Calu3 (cell line): Measurements from ENCODE around the gene ERCC6L. TPM values are rescaled to one million over a fixed set of nuclear protein-coding genes. Genes with fewer than 3 reads are reported as not detected.
"Not testable (repeated sequence)": the region's sequence is repeated elsewhere in the genome, so short reads cannot be mapped to it uniquely, and the experiment has no call there.

Source experiments
- BruUV-seq: library from RNA; stranded (reverse); fragments of 400-500 nt; replicated peaks from 2 replicates; lab custom pipeline; 2021; lab: Mats Ljungman, UMichigan
- CTCF ChIA-PET: fragments of 300-600 bp; sonication (Branson Sonifier 250); formaldehyde crosslinking; loops from one replicate; lab custom pipeline; 2022; ENCODE audit warnings: antibody characterized with exemption; lab: Charles Lee
- DNase-seq: peaks from one replicate; pipeline ENCODE4 v3.0.0; 2022
- H3K27ac Mint-ChIP-seq: one replicate; pipeline ENCODE4 v1.8.0; 2022; ENCODE audit warnings: mixed read lengths; ENCODE audit not compliant: unreplicated experiment
- H3K27me3 Mint-ChIP-seq: one replicate; pipeline ENCODE4 v1.8.0; 2022; ENCODE audit warnings: mixed read lengths; ENCODE audit not compliant: unreplicated experiment
- H3K36me3 Mint-ChIP-seq: one replicate; pipeline ENCODE4 v1.8.0; 2022; ENCODE audit warnings: mild to moderate bottlenecking, moderate library complexity, mixed read lengths; ENCODE audit not compliant: insufficient read depth, unreplicated experiment
- H3K4me1 Mint-ChIP-seq: one replicate; pipeline ENCODE4 v1.8.0; 2022; ENCODE audit warnings: mild to moderate bottlenecking, low read depth, mixed read lengths; ENCODE audit not compliant: unreplicated experiment
- H3K4me3 Mint-ChIP-seq: one replicate; pipeline ENCODE4 v1.8.0; 2022; ENCODE audit warnings: mild to moderate bottlenecking, low read depth, moderate library complexity, mixed read lengths; ENCODE audit not compliant: unreplicated experiment
- H3K9me3 Mint-ChIP-seq: one replicate; pipeline ENCODE4 v1.8.0; 2022; ENCODE audit warnings: low read depth, mixed read lengths; ENCODE audit not compliant: unreplicated experiment
- CTCF ChIP-seq: fragments of 200-600 bp; IDR thresholded peaks from one replicate; pipeline ENCODE4 v1.8.0; 2022; ENCODE audit warnings: antibody characterized with exemption; ENCODE audit not compliant: unreplicated experiment
- intact Hi-C: fragments of 100-400 bp; cut with micrococcal nuclease; formaldehyde crosslinking; loops from one replicate; pipeline ENCODE4 v1.10.0; 2022; ENCODE audit not compliant: unreplicated experiment
- total RNA-seq: library from RNA; stranded (reverse); gene quantifications from 2 replicates; pipeline ENCODE4 v1.2.3, GENCODE V29; 2022

The ERCC6L gene
- total RNA-seq, 1 experiment from 2014 or later, result 11.0 TPM

GRCh38 chrX:72240976-72241375 lies 2.1 kb upstream of the ERCC6L start:
- peaks cover 13% of the 10 kb centered on the region for H3K36me3 Mint-ChIP-seq
- H3K27ac Mint-ChIP-seq, result no peak overlapping the region
- intact Hi-C loops, result no loop called here
- H3K4me3 Mint-ChIP-seq, result no peak overlapping the region
- no peak for DNase-seq
- no TSS peak for BruUV-seq
- H3K4me1 Mint-ChIP-seq, result no peaks in the 10 kb centered on the region
- no peaks in the 10 kb centered on the region for H3K27me3 Mint-ChIP-seq
- no peaks in the 10 kb centered on the region for H3K9me3 Mint-ChIP-seq
- TF ChIP-seq CTCF, result no peak
- CTCF ChIA-PET, result no interaction called here

- intact Hi-C loops, result no loop called here
- H3K27ac Mint-ChIP-seq, result peak overlapping the region; percentile 50
- H3K4me3 Mint-ChIP-seq, result peak overlapping the region; percentile 78
- no peak for TF ChIP-seq CTCF
- DNase-seq, result no peak
- H3K4me1 Mint-ChIP-seq, result no peaks in the 10 kb centered on the region
- no TSS peak for BruUV-seq
- CTCF ChIA-PET, result interaction anchor here (0.7 to 0.8 kb wide), 2 partner anchors 9 to 728 kb away, joined by 3 read pairs; no protein-coding TSS in a partner anchor
- no peaks in the 10 kb centered on the region for H3K27me3 Mint-ChIP-seq
- peaks cover 13% of the 10 kb centered on the region for H3K36me3 Mint-ChIP-seq
- H3K9me3 Mint-ChIP-seq, result no peaks in the 10 kb centered on the region
Measured at GRCh38 chrX:72238183-72238582, 644 bp downstream of the ERCC6L start.

DNA sequence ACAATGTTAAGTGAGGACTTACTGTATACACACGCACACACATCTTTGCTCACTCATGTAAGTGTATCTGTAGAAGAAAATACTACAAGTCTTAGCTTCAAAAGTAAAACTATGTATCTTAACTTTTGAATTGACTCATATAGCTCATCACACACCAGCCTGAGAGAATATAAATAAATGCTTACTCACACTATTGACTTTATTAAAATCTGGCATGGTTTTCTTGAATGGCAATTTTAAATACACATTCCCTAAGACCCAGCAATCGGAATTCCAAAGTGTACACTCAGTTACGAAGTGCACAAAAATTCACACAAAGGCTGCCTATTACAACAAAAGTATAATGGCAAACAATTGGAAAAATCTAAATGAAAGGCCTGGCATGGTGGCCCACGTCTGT lies 2.0 kb downstream of the ERCC6L start:
- peaks cover 13% of the 10 kb centered on the region for H3K36me3 Mint-ChIP-seq
- no peak for DNase-seq

DNA sequence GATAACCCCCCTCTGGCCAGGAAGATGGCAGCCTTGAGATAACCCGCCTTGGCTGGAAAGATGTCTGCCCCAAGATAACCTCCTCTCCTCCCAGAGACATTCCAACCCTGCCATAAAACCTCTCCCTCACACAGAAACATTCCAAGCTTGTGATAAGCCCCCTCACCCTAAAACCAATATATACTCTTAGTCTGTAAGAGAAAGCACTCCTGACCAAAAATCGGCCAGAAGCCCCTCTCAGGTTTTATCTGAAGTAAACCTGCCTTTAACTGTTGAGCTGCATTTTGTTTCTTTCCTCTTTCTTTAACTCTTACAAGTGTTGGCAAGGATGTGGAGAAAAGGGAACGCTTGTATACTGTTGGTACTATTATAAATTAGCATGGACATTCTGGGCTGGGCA lies 8.5 kb downstream of the ERCC6L start:
- Mint-ChIP-seq H3K9me3 (peaks cover 12% of the 10 kb centered on the region), H3K4me1 (no peaks in the 10 kb centered on the region), H3K27ac (no peak overlapping the region), H3K4me3 (no peak overlapping the region), H3K27me3 (no peaks in the 10 kb centered on the region), H3K36me3 (peaks cover 10% of the 10 kb centered on the region)
- CTCF ChIA-PET, result no interaction called here
- no TSS peak for BruUV-seq
- intact Hi-C loops, result no loop called here
- no peak for DNase-seq
- TF ChIP-seq CTCF, result no peak

More for the DNA sequence above, 2.0 kb downstream of the ERCC6L start:
- Mint-ChIP-seq H3K4me3 (no peak overlapping the region), H3K9me3 (no peaks in the 10 kb centered on the region), H3K27me3 (no peaks in the 10 kb centered on the region), H3K4me1 (no peaks in the 10 kb centered on the region), H3K27ac (no peak overlapping the region)
- CTCF ChIA-PET, result no interaction called here
- TF ChIP-seq CTCF, result no peak
- no TSS peak for BruUV-seq
- intact Hi-C loops, result no loop called here

GRCh38 chrX:72220375-72220774 lies 18.5 kb downstream of the ERCC6L start:
- CTCF ChIA-PET, H3K36me3 Mint-ChIP-seq, DNase-seq, intact Hi-C loops, H3K9me3 Mint-ChIP-seq, H3K27ac Mint-ChIP-seq, H3K27me3 Mint-ChIP-seq, BruUV-seq, H3K4me3 Mint-ChIP-seq, H3K4me1 Mint-ChIP-seq: not testable (repeated sequence)
